Esophagus squamous epithelium (tissue), 5 donors: ENCODE results near the gene GNRH2. TPM values are rescaled to one million over a fixed set of nuclear protein-coding genes. Genes with fewer than 3 reads are reported as not detected.

ENCODE experiments used
- DNase-seq: peaks from one replicate; lab custom pipeline; 2025; lab: John Stamatoyannopoulos, UW
- H3K27ac ChIP-seq, 4 donors: fragments of 200-600 bp; sonication (generic); one replicate each; pipeline ENCODE4 v1.5.1; 2016 to 2019; ENCODE audit warnings: mild to moderate bottlenecking in 1 of 4
- H3K27me3 ChIP-seq, 4 donors: fragments of 200-600 bp; sonication (generic); 1 replicate in 3 of 4; 2 replicates in 1 of 4; pipeline versions ENCODE4 v1.5.1 to v1.6.0; 2017 to 2021; ENCODE audit warnings: antibody characterized with exemption in 1 of 4
- H3K36me3 ChIP-seq, 3 donors: fragments of 200-600 bp; sonication (generic); one replicate each; pipeline ENCODE4 v1.5.1; 2016 to 2019
- H3K4me1 ChIP-seq, 3 donors: fragments of 200-600 bp; sonication (generic); one replicate each; pipeline ENCODE4 v1.5.1; 2017 to 2019
- H3K4me3 ChIP-seq, 4 donors: fragments of 200-600 bp; sonication (generic); 1 replicate in 3 of 4; 2 replicates in 1 of 4; pipeline ENCODE4 v1.5.1; 2016 to 2019; ENCODE audit warnings: mild to moderate bottlenecking in 2 of 4, moderate library complexity in 1 of 4
- H3K9me3 ChIP-seq, 3 donors: fragments of 200-600 bp; sonication (generic); one replicate each; pipeline ENCODE4 v1.5.1; 2016 to 2019
- CTCF ChIP-seq, 6 experiments: fragments of 450-650 bp in 4 of 6; fragments of 200-600 bp in 2 of 6; sonication (generic) in 2 of 6; IDR thresholded peaks; one replicate each; pipeline ENCODE4 v1.5.1; 2016 to 2019; ENCODE audit warnings: antibody characterized with exemption in 6 of 6, mild to moderate bottlenecking in 4 of 6, moderate library complexity in 4 of 6
- POLR2A ChIP-seq, 4 donors: fragments of 450-650 bp; IDR thresholded peaks; one replicate each; pipeline ENCODE4 v1.6.1; 2017; ENCODE audit warnings: antibody characterized with exemption in 4 of 4, mild to moderate bottlenecking in 4 of 4, moderate library complexity in 3 of 4
- WGBS, 2 donors: methylation state at CpG; one replicate each; pipeline ENCODE4 v1.1.5; 2018; 5-methylcytosine and 5-hydroxymethylcytosine counted together
- intact Hi-C: fragments of 100-400 bp; cut with DNase I; formaldehyde crosslinking; loops from one replicate; pipeline ENCODE4 v1.15.0; 2022
- total RNA-seq, 4 donors: library from RNA; depleted of rRNA; stranded (reverse); fragments of >200 nt; gene quantifications; one replicate each; pipeline ENCODE4 v1.1.0, GENCODE V29; 2016
- donor health status: DM: yes; HTN: yes; CAD: no.

Gene GNRH2
- total RNA-seq, 4 donors from 2014 or later = not detected

GRCh38 chr20:3045816-3046676, 2.6 kb downstream of the GNRH2 start, which contains the start of gene MRPS26:
Gene MRPS26, plus strand, starts transcription at chr20:3046052. Its CDS starts 17 bp downstream, at chr20:3046069.
- peak; percentile 28 for DNase-seq
- Histone ChIP-seq H3K4me3 (peak within 1 kb of the TSS; percentile 81 to 99 (median 90)), H3K27ac (peak within 1 kb of the TSS; percentile 83 to 97 (median 92)), H3K4me1 (peaks cover 6 to 47% (median 17%) of the 10 kb centered on the region in 3 donors), H3K27me3 (no peaks in the 10 kb centered on the region), H3K9me3 (no peaks in the 10 kb centered on the region), H3K36me3 (peaks cover 14 to 35% (median 16%) of the 10 kb centered on the region in 3 donors)
- intact Hi-C loops = no loop called here
- WGBS, 2 donors = no CpG with 5 or more reads among the region's 104 CpGs
- TF ChIP-seq CTCF (IDR thresholded peaks at IDR 0.05) (peak in 1 of 6 experiments; percentile 9), POLR2A (IDR thresholded peaks at IDR 0.05) (peak in 3 of 4 donors; percentile 6 to 66 (median 38))

- 31 to 60% methylated on average over 22 to 24 of the region's 39 CpGs for WGBS, 2 donors
- Histone ChIP-seq H3K4me3 (peak overlapping the region; percentile 81 to 99 (median 90)), H3K9me3 (no peaks in the 10 kb centered on the region), H3K36me3 (peaks cover 14 to 34% (median 16%) of the 10 kb centered on the region in 3 donors), H3K4me1 (peaks cover 6 to 39% (median 12%) of the 10 kb centered on the region in 3 donors), H3K27ac (peak overlapping the region; percentile 83 to 97 (median 92)), H3K27me3 (no peaks in the 10 kb centered on the region)
- TF ChIP-seq POLR2A (IDR thresholded peaks at IDR 0.05) (no peak), CTCF (IDR thresholded peaks at IDR 0.05) (no peak)
- intact Hi-C loops = no loop called here
- no peak for DNase-seq
Observed at GRCh38 chr20:3046677-3047462, 3.4 kb downstream of the GNRH2 start.

GRCh38 chr20:3047486-3048419, 4.3 kb downstream of the GNRH2 start:
- TF ChIP-seq CTCF (IDR thresholded peaks at IDR 0.05) = no peak
- no peak for TF ChIP-seq POLR2A (IDR thresholded peaks at IDR 0.05)
- peaks cover 14 to 34% (median 16%) of the 10 kb centered on the region in 3 donors for H3K36me3 ChIP-seq
- peak overlapping the region in 2 of 4 donors; percentile 81 to 99 for H3K4me3 ChIP-seq
- no peak overlapping the region for H3K27ac ChIP-seq
- H3K27me3 ChIP-seq = no peaks in the 10 kb centered on the region
- no peaks in the 10 kb centered on the region for H3K9me3 ChIP-seq
- intact Hi-C loops = no loop called here
- 71 to 72% methylated on average over 6 to 11 of the region's 14 CpGs for WGBS, 2 donors
- no peak for DNase-seq
- peaks cover 6 to 31% (median 11%) of the 10 kb centered on the region in 3 donors for H3K4me1 ChIP-seq

- no peak for DNase-seq
- Histone ChIP-seq H3K4me1 (peaks cover 6 to 15% (median 11%) of the 10 kb centered on the region in 3 donors), H3K27ac (no peak overlapping the region), H3K4me3 (no peak overlapping the region), H3K36me3 (peaks cover 14 to 34% (median 16%) of the 10 kb centered on the region in 3 donors), H3K27me3 (no peaks in the 10 kb centered on the region), H3K9me3 (no peaks in the 10 kb centered on the region)
- WGBS, 2 donors = 59 to 62% methylated on average over 7 of the region's 7 CpGs
- intact Hi-C loops = no loop called here
- TF ChIP-seq CTCF (IDR thresholded peaks at IDR 0.05) = peak in 1 of 6 experiments; percentile 16
- TF ChIP-seq POLR2A (IDR thresholded peaks at IDR 0.05) = no peak
Observed at GRCh38 chr20:3051385-3052019, 8.1 kb downstream of the GNRH2 start.
